Panc1 (cell line): ENCODE measurements around the gene KDM7A. TPM values are rescaled to one million over a fixed set of nuclear protein-coding genes. Genes with fewer than 3 reads are reported as not detected.

ENCODE experiments used
- ATAC-seq: fragments of 200-7000 bp; cut with Tn5 transposase; 2 replicates; pipeline ENCODE4 v1.9.1; 2020; ENCODE audit warnings: mild to moderate bottlenecking, moderate library complexity
- BruUV-seq: library from RNA; stranded (reverse); fragments of 400-500 nt; replicated peaks from 2 replicates; lab custom pipeline; 2021; lab: Mats Ljungman, UMichigan
- CTCF ChIA-PET: fragments of 300-600 bp; sonication (Branson Sonifier 250); formaldehyde crosslinking; loops from one replicate; lab custom pipeline; 2022; ENCODE audit warnings: antibody characterized with exemption; lab: Charles Lee
- POLR2A ChIA-PET: fragments of 300-600 bp; sonication (Branson Sonifier 250); formaldehyde crosslinking; loops from one replicate; lab custom pipeline; 2022; ENCODE audit warnings: antibody characterized with exemption; lab: Charles Lee
- DNase-seq: peaks from one replicate; pipeline ENCODE4 v3.0.0-alpha.2; 2010; ENCODE audit warnings: low read depth, low spot score
- H3K27ac ChIP-seq: 2 replicates; pipeline ENCODE4 v1.5.1; 2011; ENCODE audit warnings: mild to moderate bottlenecking, low read length, inconsistent platforms
- H3K27me3 ChIP-seq: fragments of 200-500 bp; sonication (Bioruptor generic); 2 replicates; pipeline ENCODE4 v1.6.0; 2014; ENCODE audit warnings: low read length, inconsistent platforms; ENCODE audit not compliant: control insufficient read depth, insufficient read depth
- H3K36me3 ChIP-seq: fragments of 200-500 bp; sonication (Bioruptor generic); 2 replicates; pipeline ENCODE4 v1.5.1; 2014; ENCODE audit warnings: inconsistent platforms, mild to moderate bottlenecking, low read length, moderate library complexity; ENCODE audit not compliant: control insufficient read depth, insufficient read depth
- H3K4me1 ChIP-seq: 2 replicates; pipeline ENCODE4 v1.5.1; 2011; ENCODE audit warnings: inconsistent platforms, mild to moderate bottlenecking, low read length, moderate library complexity; ENCODE audit not compliant: control insufficient read depth, insufficient read depth
- H3K4me3 ChIP-seq, 2 experiments: 2 replicates each; pipeline ENCODE4 v1.5.1; 2011 to 2012; ENCODE audit warnings: low read depth in 2 of 2, low read length in 2 of 2, mild to moderate bottlenecking in 2 of 2, inconsistent platforms in 1 of 2, moderate library complexity in 1 of 2
- H3K9me3 ChIP-seq: fragments of 200-500 bp; sonication (Bioruptor generic); 2 replicates; pipeline ENCODE4 v1.5.1; 2014; ENCODE audit warnings: low read depth, mild to moderate bottlenecking, inconsistent platforms, low read length, moderate library complexity; ENCODE audit not compliant: control insufficient read depth, insufficient read depth
- POLR2AphosphoS5 ChIP-seq: IDR thresholded peaks from 2 replicates; pipeline ENCODE4 v1.6.1; 2012; ENCODE audit warnings: mild to moderate bottlenecking, low read depth, low read length, moderate library complexity
- SIN3A ChIP-seq: IDR thresholded peaks from 2 replicates; pipeline ENCODE4 v1.6.1; 2012; ENCODE audit warnings: low read depth, mild to moderate bottlenecking, low read length, moderate library complexity, borderline replicate concordance; ENCODE audit not compliant: insufficient read depth
- TCF7L2 ChIP-seq: IDR thresholded peaks from 2 replicates; pipeline ENCODE4 v1.6.1; 2011; ENCODE audit warnings: mild to moderate bottlenecking, low read depth, low read length, inconsistent platforms
- in situ Hi-C: cut with HindIII; loops from 2 replicates; pipeline ENCODE4 v1.10.0; 2016; ENCODE audit warnings: low sequenced_read_pairs, low pct_unique_long_range_greater_than_20kb
- intact Hi-C: fragments of 100-400 bp; cut with micrococcal nuclease; formaldehyde crosslinking; loops from one replicate; pipeline ENCODE4 v1.10.0; 2022; ENCODE audit not compliant: unreplicated experiment
- total RNA-seq: library from RNA; stranded (reverse); gene quantifications from one replicate; pipeline ENCODE4 v1.2.1, GENCODE V29; 2021; ENCODE audit not compliant: unreplicated experiment
- TF ChIP-seq, protein P1 (sequence below), 2 experiments: IDR thresholded peaks; 2 replicates each; pipeline ENCODE4 v1.6.1; 2011 to 2012; ENCODE audit warnings: low read depth in 2 of 2, control low read depth in 1 of 2, low read length in 1 of 2, mild to moderate bottlenecking in 1 of 2, moderate library complexity in 1 of 2; ENCODE audit not compliant: insufficient read depth in 1 of 2
- TF ChIP-seq, protein P2 (sequence below): fragments of 450-650 bp; IDR thresholded peaks from 2 replicates; pipeline ENCODE4 v1.5.1; 2017; ENCODE audit warnings: mild to moderate bottlenecking

KDM7A gene
- total RNA-seq, 1 experiment from 2014 or later, result 3.6 TPM

DNA sequence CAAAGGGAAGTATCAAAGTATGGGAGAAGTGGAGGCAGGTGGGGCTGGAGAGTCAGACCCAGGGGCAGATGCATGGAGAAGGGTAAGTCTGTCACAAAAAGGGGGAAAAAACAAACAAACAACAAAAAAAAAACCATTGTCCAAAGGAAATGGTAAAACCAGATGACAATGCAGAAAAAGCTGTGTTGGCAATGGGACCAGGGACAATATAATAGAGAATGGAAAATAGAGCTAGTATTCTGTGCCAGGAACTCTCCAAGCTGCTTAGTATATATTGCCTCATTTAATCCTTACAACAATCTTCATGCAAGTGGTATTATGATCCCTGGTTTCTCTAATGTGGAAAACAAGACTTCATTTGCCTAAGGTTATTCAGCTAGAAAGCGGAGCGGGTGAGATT, 13.1 kb upstream of the KDM7A start:
- POLR2A ChIA-PET, result interaction anchor here (0.6 to 0.7 kb wide), 2 partner anchors 21 to 91 kb away, joined by 4 to 6 read pairs; no protein-coding TSS in a partner anchor
- CTCF ChIA-PET, result no interaction called here
- in situ Hi-C loops (no loop called here), intact Hi-C loops (no loop called here)
- TF ChIP-seq, protein P1, sequence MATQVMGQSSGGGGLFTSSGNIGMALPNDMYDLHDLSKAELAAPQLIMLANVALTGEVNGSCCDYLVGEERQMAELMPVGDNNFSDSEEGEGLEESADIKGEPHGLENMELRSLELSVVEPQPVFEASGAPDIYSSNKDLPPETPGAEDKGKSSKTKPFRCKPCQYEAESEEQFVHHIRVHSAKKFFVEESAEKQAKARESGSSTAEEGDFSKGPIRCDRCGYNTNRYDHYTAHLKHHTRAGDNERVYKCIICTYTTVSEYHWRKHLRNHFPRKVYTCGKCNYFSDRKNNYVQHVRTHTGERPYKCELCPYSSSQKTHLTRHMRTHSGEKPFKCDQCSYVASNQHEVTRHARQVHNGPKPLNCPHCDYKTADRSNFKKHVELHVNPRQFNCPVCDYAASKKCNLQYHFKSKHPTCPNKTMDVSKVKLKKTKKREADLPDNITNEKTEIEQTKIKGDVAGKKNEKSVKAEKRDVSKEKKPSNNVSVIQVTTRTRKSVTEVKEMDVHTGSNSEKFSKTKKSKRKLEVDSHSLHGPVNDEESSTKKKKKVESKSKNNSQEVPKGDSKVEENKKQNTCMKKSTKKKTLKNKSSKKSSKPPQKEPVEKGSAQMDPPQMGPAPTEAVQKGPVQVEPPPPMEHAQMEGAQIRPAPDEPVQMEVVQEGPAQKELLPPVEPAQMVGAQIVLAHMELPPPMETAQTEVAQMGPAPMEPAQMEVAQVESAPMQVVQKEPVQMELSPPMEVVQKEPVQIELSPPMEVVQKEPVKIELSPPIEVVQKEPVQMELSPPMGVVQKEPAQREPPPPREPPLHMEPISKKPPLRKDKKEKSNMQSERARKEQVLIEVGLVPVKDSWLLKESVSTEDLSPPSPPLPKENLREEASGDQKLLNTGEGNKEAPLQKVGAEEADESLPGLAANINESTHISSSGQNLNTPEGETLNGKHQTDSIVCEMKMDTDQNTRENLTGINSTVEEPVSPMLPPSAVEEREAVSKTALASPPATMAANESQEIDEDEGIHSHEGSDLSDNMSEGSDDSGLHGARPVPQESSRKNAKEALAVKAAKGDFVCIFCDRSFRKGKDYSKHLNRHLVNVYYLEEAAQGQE (IDR thresholded peaks at IDR 0.05; ENCODE audit: insufficient read depth in 1 of 2, low read depth in 2 of 2, low read length in 1 of 2), result no peak
- no peak for TF ChIP-seq POLR2AphosphoS5
- TF ChIP-seq SIN3A, result no peak
- TF ChIP-seq, protein P2, sequence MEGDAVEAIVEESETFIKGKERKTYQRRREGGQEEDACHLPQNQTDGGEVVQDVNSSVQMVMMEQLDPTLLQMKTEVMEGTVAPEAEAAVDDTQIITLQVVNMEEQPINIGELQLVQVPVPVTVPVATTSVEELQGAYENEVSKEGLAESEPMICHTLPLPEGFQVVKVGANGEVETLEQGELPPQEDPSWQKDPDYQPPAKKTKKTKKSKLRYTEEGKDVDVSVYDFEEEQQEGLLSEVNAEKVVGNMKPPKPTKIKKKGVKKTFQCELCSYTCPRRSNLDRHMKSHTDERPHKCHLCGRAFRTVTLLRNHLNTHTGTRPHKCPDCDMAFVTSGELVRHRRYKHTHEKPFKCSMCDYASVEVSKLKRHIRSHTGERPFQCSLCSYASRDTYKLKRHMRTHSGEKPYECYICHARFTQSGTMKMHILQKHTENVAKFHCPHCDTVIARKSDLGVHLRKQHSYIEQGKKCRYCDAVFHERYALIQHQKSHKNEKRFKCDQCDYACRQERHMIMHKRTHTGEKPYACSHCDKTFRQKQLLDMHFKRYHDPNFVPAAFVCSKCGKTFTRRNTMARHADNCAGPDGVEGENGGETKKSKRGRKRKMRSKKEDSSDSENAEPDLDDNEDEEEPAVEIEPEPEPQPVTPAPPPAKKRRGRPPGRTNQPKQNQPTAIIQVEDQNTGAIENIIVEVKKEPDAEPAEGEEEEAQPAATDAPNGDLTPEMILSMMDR, result no peak
- TF ChIP-seq TCF7L2, result no peak
- no peaks in the 10 kb centered on the region for H3K9me3 ChIP-seq
- ATAC-seq (no peak), DNase-seq (no peak)
- peaks cover 6% of the 10 kb centered on the region for H3K27me3 ChIP-seq
- H3K36me3 ChIP-seq, result no peaks in the 10 kb centered on the region
- no peak overlapping the region for H3K27ac ChIP-seq
- no TSS peak for BruUV-seq
- H3K4me3 ChIP-seq, result no peak overlapping the region
- no peaks in the 10 kb centered on the region for H3K4me1 ChIP-seq

DNA sequence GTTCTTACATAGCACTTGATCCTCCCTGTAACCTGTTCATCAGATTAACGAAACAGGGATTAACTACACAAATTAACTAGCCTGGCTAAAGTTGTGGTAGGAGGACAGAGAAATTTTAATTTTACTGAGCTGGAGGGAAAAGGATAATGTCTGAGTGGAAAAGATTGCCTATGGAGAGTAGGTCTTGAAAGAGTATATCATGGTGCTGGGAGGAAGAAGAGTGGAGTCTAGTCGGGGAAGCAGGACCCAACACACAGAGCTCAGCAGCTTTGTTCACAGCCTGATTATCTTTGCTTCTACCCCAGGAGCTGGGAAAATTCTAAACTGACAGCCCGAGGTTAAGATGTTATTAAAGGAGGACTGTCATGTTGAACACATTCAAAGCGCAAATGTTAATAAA, 6.1 kb upstream of the KDM7A start:
- no TSS peak for BruUV-seq

More for the DNA sequence above, 6.1 kb upstream of the KDM7A start:
- in situ Hi-C loops (no loop called here), intact Hi-C loops (no loop called here)
- no peak for TF ChIP-seq TCF7L2
- no peak for TF ChIP-seq POLR2AphosphoS5
- TF ChIP-seq, protein P2, result no peak
- TF ChIP-seq SIN3A, result no peak
- TF ChIP-seq, protein P1 (IDR thresholded peaks at IDR 0.05; ENCODE audit: insufficient read depth in 1 of 2, low read depth in 2 of 2, low read length in 1 of 2), result no peak
- Histone ChIP-seq H3K36me3 (no peaks in the 10 kb centered on the region), H3K9me3 (no peaks in the 10 kb centered on the region), H3K27me3 (peaks cover 17% of the 10 kb centered on the region), H3K4me1 (peaks cover 3% of the 10 kb centered on the region), H3K27ac (no peak overlapping the region), H3K4me3 (no peak overlapping the region)
- ATAC-seq (no peak), DNase-seq (no peak)
- CTCF ChIA-PET, result no interaction called here
- POLR2A ChIA-PET, result no interaction called here
